ENCODE results near the gene SMIM24.

- no peak for TF ChIP-seq CTCF (IDR thresholded peaks at IDR 0.05 in 4 of 5, conservative IDR thresholded peaks at IDR 0.05 in 1 of 5)
- TF ChIP-seq POLR2A (IDR thresholded peaks at IDR 0.05): no peak
Measured at GRCh38 chr19:3508771-3509535, 28.6 kb upstream of the SMIM24 start.

Data from gastrocnemius medialis (tissue), 4 donors.